OCI-LY7 (cell line): ENCODE results near the gene FABP2. TPM values are rescaled to one million over a fixed set of nuclear protein-coding genes. Genes with fewer than 3 reads are reported as not detected.

ENCODE experiments used
- BruUV-seq: library from RNA; stranded (reverse); fragments of 400-500 nt; replicated peaks from 2 replicates; lab custom pipeline; 2021; lab: Mats Ljungman, UMichigan
- CTCF ChIA-PET: fragments of 300-600 bp; sonication (Branson Sonifier 250); formaldehyde crosslinking; loops from one replicate; lab custom pipeline; 2022; ENCODE audit warnings: antibody characterized with exemption; ENCODE audit not compliant: unreplicated experiment; lab: Charles Lee
- POLR2A ChIA-PET: fragments of 300-600 bp; sonication (Branson Sonifier 250); formaldehyde crosslinking; loops from one replicate; lab custom pipeline; 2022; ENCODE audit warnings: antibody characterized with exemption; lab: Charles Lee
- DNase-seq: peaks from one replicate; pipeline ENCODE4 v3.0.0-alpha.2; 2015; ENCODE audit warnings: low spot score
- H2AFZ ChIP-seq: fragments of 200-600 bp; sonication (generic), shearing (Covaris generic); 2 replicates; pipeline ENCODE4 v1.6.1; 2014; ENCODE audit warnings: mild to moderate bottlenecking, antibody characterized with exemption, low read length, moderate library complexity
- H3K27ac ChIP-seq: fragments of 200-600 bp; sonication (generic); 2 replicates; pipeline ENCODE4 v1.5.1; 2014; ENCODE audit warnings: mixed run types, low read depth, mild to moderate bottlenecking, moderate library complexity, low read length, inconsistent platforms; ENCODE audit not compliant: poor library complexity, severe bottlenecking
- H3K36me3 ChIP-seq: fragments of 200-600 bp; sonication (generic); 2 replicates; pipeline ENCODE4 v1.6.1; 2014; ENCODE audit warnings: mild to moderate bottlenecking, antibody characterized with exemption, low read length, moderate library complexity, mixed read lengths; ENCODE audit not compliant: insufficient read depth
- H3K4me1 ChIP-seq: fragments of 200-600 bp; sonication (generic); 2 replicates; pipeline ENCODE4 v1.5.1; 2014; ENCODE audit warnings: mild to moderate bottlenecking, low read length; ENCODE audit not compliant: insufficient read depth, poor library complexity, severe bottlenecking
- H3K4me2 ChIP-seq: fragments of 200-600 bp; sonication (generic); 2 replicates; pipeline ENCODE4 v1.6.1; 2014; ENCODE audit warnings: mild to moderate bottlenecking, low read length
- H3K4me3 ChIP-seq: fragments of 200-600 bp; sonication (generic); 2 replicates; pipeline ENCODE4 v1.5.1; 2014; ENCODE audit warnings: mild to moderate bottlenecking, low read depth, low read length; ENCODE audit not compliant: poor library complexity, severe bottlenecking
- H3K79me2 ChIP-seq: fragments of 200-600 bp; sonication (generic); 2 replicates; pipeline ENCODE4 v1.6.1; 2016; ENCODE audit warnings: low read depth, mild to moderate bottlenecking, low read length, moderate library complexity, mixed read lengths; ENCODE audit not compliant: insufficient read depth
- H3K9me2 ChIP-seq: fragments of 200-600 bp; sonication (generic); 2 replicates; pipeline ENCODE4 v1.6.1; 2016; ENCODE audit warnings: mild to moderate bottlenecking, low read length, mixed read lengths; ENCODE audit not compliant: insufficient read depth
- H3K9me3 ChIP-seq: fragments of 200-600 bp; sonication (generic); 2 replicates; pipeline ENCODE4 v1.6.1; 2014; ENCODE audit warnings: mild to moderate bottlenecking, mixed run types, low read length, mixed read lengths
- H4K20me1 ChIP-seq: fragments of 200-600 bp; sonication (generic); 2 replicates; pipeline ENCODE4 v1.6.1; 2014; ENCODE audit warnings: mild to moderate bottlenecking, antibody characterized with exemption, low read length, moderate library complexity, mixed read lengths; ENCODE audit not compliant: insufficient read depth
- EZH2phosphoT487 ChIP-seq: fragments of 200-600 bp; sonication (generic); IDR thresholded peaks from 2 replicates; pipeline ENCODE4 v1.6.1; 2018; ENCODE audit warnings: low read depth, borderline replicate concordance, mild to moderate bottlenecking, mixed run types, antibody characterized with exemption, low read length, moderate library complexity, mixed read lengths
- intact Hi-C: fragments of 100-400 bp; cut with micrococcal nuclease; formaldehyde crosslinking; loops from one replicate; pipeline ENCODE4 v1.10.0; 2022; ENCODE audit not compliant: unreplicated experiment
- total RNA-seq, 2 experiments: library from RNA; depleted of rRNA in 1 of 2; stranded (reverse); fragments of >200 nt in 1 of 2; shearing (Covaris generic) in 1 of 2; gene quantifications; 2 replicates each; pipeline ENCODE4 v1.2.3, GENCODE V29; 2014 to 2022
- TF ChIP-seq, protein P1 (sequence below): fragments of 200-600 bp; sonication (generic); conservative IDR thresholded peaks from 2 replicates; pipeline ENCODE4 v1.5.1; 2014; ENCODE audit warnings: mild to moderate bottlenecking, antibody characterized with exemption, low read length, moderate library complexity, mixed read lengths

The FABP2 gene
- total RNA-seq, 2 experiments from 2014 or later = not detected

DNA sequence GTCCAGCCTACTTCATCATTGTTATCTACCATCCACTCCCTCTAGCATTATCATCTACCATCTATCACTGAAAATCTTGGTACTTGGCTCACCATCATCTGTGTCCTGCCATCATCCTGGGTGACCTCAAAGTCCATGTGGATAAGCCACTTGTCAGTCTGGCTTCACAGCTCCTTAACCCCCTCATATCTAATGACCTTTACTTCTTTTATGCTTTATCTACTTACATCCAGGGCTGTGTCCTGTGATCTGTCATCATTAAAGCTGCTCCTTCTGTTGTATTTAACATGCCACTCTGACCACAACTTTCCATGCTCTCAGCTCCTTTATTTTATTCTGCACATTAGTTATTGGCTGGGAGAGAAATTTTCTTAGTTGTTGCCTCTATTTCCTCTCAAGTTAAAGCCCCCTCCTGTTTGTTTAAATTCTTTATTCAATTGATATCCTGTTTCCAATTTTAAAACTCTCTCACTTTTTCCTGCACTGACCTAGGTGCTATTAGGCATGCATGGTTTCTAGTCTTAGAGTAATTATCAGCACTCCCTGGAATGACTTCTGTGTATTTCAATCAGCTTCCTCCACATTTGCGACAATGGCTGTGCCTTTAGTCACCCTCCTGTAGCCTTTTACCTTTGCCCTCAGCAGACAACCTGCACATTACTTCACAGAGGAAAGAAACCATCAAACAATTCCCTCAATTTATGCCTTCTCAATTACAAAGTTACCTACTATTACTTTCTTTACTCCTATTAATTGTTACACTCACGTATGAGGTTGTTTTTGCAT is 8.1 kb upstream of the FABP2 start:
- POLR2A ChIA-PET = interaction anchor here (0.6 kb wide), 1 partner anchor 154 kb away, joined by 4 read pairs; no protein-coding TSS in a partner anchor
- no peak for DNase-seq
- H3K4me1 ChIP-seq = no peaks in the 10 kb centered on the region
- H4K20me1 ChIP-seq = no peaks in the 10 kb centered on the region
- H3K36me3 ChIP-seq = no peaks in the 10 kb centered on the region
- no peaks in the 10 kb centered on the region for H3K9me3 ChIP-seq
- H3K4me2 ChIP-seq = no peak overlapping the region
- intact Hi-C loops = no loop called here
- no peaks in the 10 kb centered on the region for H3K79me2 ChIP-seq
- no TSS peak for BruUV-seq
- TF ChIP-seq, protein P1, sequence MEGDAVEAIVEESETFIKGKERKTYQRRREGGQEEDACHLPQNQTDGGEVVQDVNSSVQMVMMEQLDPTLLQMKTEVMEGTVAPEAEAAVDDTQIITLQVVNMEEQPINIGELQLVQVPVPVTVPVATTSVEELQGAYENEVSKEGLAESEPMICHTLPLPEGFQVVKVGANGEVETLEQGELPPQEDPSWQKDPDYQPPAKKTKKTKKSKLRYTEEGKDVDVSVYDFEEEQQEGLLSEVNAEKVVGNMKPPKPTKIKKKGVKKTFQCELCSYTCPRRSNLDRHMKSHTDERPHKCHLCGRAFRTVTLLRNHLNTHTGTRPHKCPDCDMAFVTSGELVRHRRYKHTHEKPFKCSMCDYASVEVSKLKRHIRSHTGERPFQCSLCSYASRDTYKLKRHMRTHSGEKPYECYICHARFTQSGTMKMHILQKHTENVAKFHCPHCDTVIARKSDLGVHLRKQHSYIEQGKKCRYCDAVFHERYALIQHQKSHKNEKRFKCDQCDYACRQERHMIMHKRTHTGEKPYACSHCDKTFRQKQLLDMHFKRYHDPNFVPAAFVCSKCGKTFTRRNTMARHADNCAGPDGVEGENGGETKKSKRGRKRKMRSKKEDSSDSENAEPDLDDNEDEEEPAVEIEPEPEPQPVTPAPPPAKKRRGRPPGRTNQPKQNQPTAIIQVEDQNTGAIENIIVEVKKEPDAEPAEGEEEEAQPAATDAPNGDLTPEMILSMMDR = no peak
- TF ChIP-seq EZH2phosphoT487 = no peak
- H2AFZ ChIP-seq = no peak overlapping the region
- no peak overlapping the region for H3K27ac ChIP-seq
- no peaks in the 10 kb centered on the region for H3K9me2 ChIP-seq
- H3K4me3 ChIP-seq = no peak overlapping the region
- CTCF ChIA-PET = no interaction called here

DNA sequence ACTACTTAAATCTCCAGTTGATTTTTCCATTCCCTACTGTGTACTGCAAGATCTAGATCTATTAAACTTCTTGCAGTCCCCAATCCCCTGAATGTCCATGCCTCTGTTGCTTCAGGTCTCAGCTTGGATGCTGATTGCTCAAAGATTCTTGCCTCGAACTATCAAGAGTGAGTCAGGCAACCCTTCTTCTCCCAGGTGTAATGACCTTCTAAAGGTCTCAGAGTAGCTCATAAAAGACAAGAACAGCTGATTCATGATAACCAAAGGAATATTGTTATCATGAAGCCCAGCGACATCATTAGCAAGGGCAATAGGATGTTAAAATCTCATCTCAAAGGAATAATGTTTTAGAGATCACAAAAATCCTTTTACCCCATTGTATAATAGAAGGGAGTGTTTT is 6.8 kb upstream of the FABP2 start:
- intact Hi-C loops = no loop called here

More for the DNA sequence above, 6.8 kb upstream of the FABP2 start:
- H3K4me1 ChIP-seq = no peaks in the 10 kb centered on the region
- ChIA-PET CTCF (no interaction called here), POLR2A (no interaction called here)
- H2AFZ ChIP-seq = no peak overlapping the region
- H3K4me2 ChIP-seq = no peak overlapping the region
- H3K27ac ChIP-seq = no peak overlapping the region
- H3K79me2 ChIP-seq = no peaks in the 10 kb centered on the region
- H4K20me1 ChIP-seq = no peaks in the 10 kb centered on the region
- no peak for DNase-seq
- TF ChIP-seq, protein P1 = no peak
- TF ChIP-seq EZH2phosphoT487 = no peak
- BruUV-seq = no TSS peak
- no peaks in the 10 kb centered on the region for H3K36me3 ChIP-seq
- H3K9me3 ChIP-seq = no peaks in the 10 kb centered on the region
- no peaks in the 10 kb centered on the region for H3K9me2 ChIP-seq
- H3K4me3 ChIP-seq = no peak overlapping the region
